ENCODE results near the gene KIF11.
A peak's percentile ranks its signal among the peaks of the same experiment; 100 is the strongest.
"Not testable (repeated sequence)": the region's sequence is repeated elsewhere in the genome, so short reads cannot be mapped to it uniquely, and the experiment has no call there.

KIF11 gene

GRCh38 chr10:92592761-92593618, at the start of gene KIF11:
Gene KIF11 (plus strand): TSS chr10:92593130. CDS start chr10:92593376, 246 bp downstream.
- peak; percentile 88 to 98 (median 94) for DNase-seq (ENCODE audit: low read depth in 3 of 3)

- DNase-seq (ENCODE audit: low read depth in 3 of 3), result no peak
These were observed 48.6 kb upstream of the KIF11 start for GRCh38 chr10:92544296-92544695.

GRCh38 chr10:92545556-92545955, 47.4 kb upstream of the KIF11 start:
- DNase-seq (ENCODE audit: low read depth in 3 of 3), result no peak

GRCh38 chr10:92547676-92548075, 45.3 kb upstream of the KIF11 start:
- no peak for DNase-seq (ENCODE audit: low read depth in 3 of 3)

GRCh38 chr10:92550924-92551323, 42.0 kb upstream of the KIF11 start:
- DNase-seq (ENCODE audit: low read depth in 3 of 3), result no peak

GRCh38 chr10:92552310-92552709, 40.6 kb upstream of the KIF11 start:
- no peak for DNase-seq (ENCODE audit: low read depth in 3 of 3)

GRCh38 chr10:92553959-92554358, 39.0 kb upstream of the KIF11 start:
- DNase-seq (ENCODE audit: low read depth in 3 of 3), result no peak

GRCh38 chr10:92559046-92559445, 33.9 kb upstream of the KIF11 start:
- DNase-seq (ENCODE audit: low read depth in 3 of 3), result no peak

- DNase-seq (ENCODE audit: low read depth in 3 of 3), result no peak
These were observed 30.5 kb upstream of the KIF11 start for GRCh38 chr10:92562424-92562823.

- no peak for DNase-seq (ENCODE audit: low read depth in 3 of 3)
These were observed 24.9 kb upstream of the KIF11 start for GRCh38 chr10:92567952-92568600.

GRCh38 chr10:92569071-92569470, 23.9 kb upstream of the KIF11 start:
- DNase-seq (ENCODE audit: low read depth in 3 of 3), result no peak

- not testable (repeated sequence) for DNase-seq (ENCODE audit: low read depth in 3 of 3)
These were observed 23.3 kb upstream of the KIF11 start for GRCh38 chr10:92569663-92570062.

GRCh38 chr10:92571649-92572048, 21.3 kb upstream of the KIF11 start:
- no peak for DNase-seq (ENCODE audit: low read depth in 3 of 3)

- no peak for DNase-seq (ENCODE audit: low read depth in 3 of 3)
These were observed 20.4 kb upstream of the KIF11 start for GRCh38 chr10:92572362-92573090.

GRCh38 chr10:92573091-92573797, 19.7 kb upstream of the KIF11 start:
- DNase-seq (ENCODE audit: low read depth in 3 of 3), result peak in 1 of 3 experiments; percentile 29

- DNase-seq (ENCODE audit: low read depth in 3 of 3), result peak; percentile 58 to 82 (median 69)
These were observed 19.0 kb upstream of the KIF11 start, which contains the start of gene IDE for GRCh38 chr10:92573798-92574547. Gene IDE (minus strand): TSS chr10:92574093. CDS start chr10:92574019, 74 bp downstream.

GRCh38 chr10:92574548-92575261, 18.2 kb upstream of the KIF11 start:
- DNase-seq (ENCODE audit: low read depth in 3 of 3), result no peak

GRCh38 chr10:92575961-92576360, 17.0 kb upstream of the KIF11 start:
- no peak for DNase-seq (ENCODE audit: low read depth in 3 of 3)

- DNase-seq (ENCODE audit: low read depth in 3 of 3), result not testable (repeated sequence)
These were observed 10.6 kb upstream of the KIF11 start for GRCh38 chr10:92582347-92582746.
